Muscle layer of duodenum (tissue), 2 donors: ENCODE data around the gene FEZ2.

Experiments
- H3K27ac ChIP-seq: one replicate; pipeline ENCODE4 v1.7.0; 2013; ENCODE audit warnings: mild to moderate bottlenecking, low read length
- H3K27me3 ChIP-seq: one replicate; pipeline ENCODE4 v1.7.0; 2013; ENCODE audit warnings: low read depth, mild to moderate bottlenecking, control low read depth, low read length
- H3K36me3 ChIP-seq, 2 donors: one replicate each; pipeline ENCODE4 v1.7.0; 2013; ENCODE audit warnings: low read length in 2 of 2, control low read depth in 1 of 2, mild to moderate bottlenecking in 1 of 2; ENCODE audit not compliant: insufficient read depth in 2 of 2, control insufficient read depth in 1 of 2
- H3K4me1 ChIP-seq, 2 donors: one replicate each; pipeline ENCODE4 v1.7.0; 2013; ENCODE audit warnings: low read length in 2 of 2, mild to moderate bottlenecking in 2 of 2, control low read depth in 1 of 2, moderate library complexity in 1 of 2; ENCODE audit not compliant: insufficient read depth in 2 of 2, control insufficient read depth in 1 of 2
- H3K4me3 ChIP-seq, 2 donors: one replicate each; pipeline ENCODE4 v1.7.0; 2013; ENCODE audit warnings: low read length in 2 of 2, low read depth in 1 of 2, mild to moderate bottlenecking in 1 of 2
- H3K9me3 ChIP-seq, 2 donors: one replicate each; pipeline ENCODE4 v1.7.0; 2013; ENCODE audit warnings: low read length in 2 of 2, control low read depth in 1 of 2, mild to moderate bottlenecking in 1 of 2; ENCODE audit not compliant: control insufficient read depth in 1 of 2
- donor health status: healthy.

Gene FEZ2

GRCh38 chr2:36541891-36542595, 55.9 kb downstream of the FEZ2 start:
- Histone ChIP-seq H3K9me3 (no peaks in the 10 kb centered on the region), H3K4me3 (no peak overlapping the region), H3K27me3 (no peaks in the 10 kb centered on the region), H3K27ac (no peak overlapping the region), H3K4me1 (peaks cover 0 to 6% of the 10 kb centered on the region in 2 donors), H3K36me3 (peaks cover 26 to 30% of the 10 kb centered on the region in 2 donors)

DNA sequence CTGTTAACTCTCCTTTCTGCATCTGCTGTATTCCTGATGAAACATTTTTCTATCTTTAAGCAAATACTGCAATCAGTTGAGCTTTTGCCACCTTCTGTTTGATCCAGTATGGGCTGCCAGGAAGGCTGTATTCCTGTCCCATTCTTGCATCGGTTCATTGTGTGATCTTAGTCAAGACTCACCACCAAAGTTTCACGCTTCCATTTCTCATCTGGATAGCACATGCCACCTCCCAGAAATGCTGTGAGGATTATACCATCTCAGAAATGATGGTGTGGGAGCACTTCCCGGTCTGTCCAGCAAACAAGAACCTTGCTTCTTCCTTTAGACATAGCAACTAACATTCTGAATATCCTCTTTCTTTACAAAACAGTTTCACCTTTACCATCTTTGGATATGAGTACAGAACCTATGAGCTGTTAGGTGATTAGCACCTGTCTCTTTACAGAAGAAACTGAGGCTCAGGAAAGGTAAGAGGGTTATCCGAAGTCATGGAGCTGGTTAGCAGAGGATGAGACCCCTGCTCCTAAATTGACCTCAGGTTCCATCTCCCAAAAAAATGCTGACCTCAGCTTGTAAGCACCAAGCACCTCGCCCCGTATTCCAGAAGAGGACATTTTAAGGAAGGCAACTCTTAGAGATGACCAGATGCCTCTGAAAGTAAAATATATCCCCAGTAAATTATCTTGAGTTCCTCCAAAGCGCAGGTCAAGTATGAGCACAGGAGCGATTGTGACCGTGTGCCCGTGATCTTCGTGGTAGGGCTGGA, 56.8 kb downstream of the FEZ2 start:
- Histone ChIP-seq H3K27ac (no peak overlapping the region), H3K9me3 (no peaks in the 10 kb centered on the region), H3K4me1 (peaks cover 0 to 6% of the 10 kb centered on the region in 2 donors), H3K36me3 (peaks cover 25 to 28% of the 10 kb centered on the region in 2 donors), H3K27me3 (no peaks in the 10 kb centered on the region), H3K4me3 (no peak overlapping the region)

DNA sequence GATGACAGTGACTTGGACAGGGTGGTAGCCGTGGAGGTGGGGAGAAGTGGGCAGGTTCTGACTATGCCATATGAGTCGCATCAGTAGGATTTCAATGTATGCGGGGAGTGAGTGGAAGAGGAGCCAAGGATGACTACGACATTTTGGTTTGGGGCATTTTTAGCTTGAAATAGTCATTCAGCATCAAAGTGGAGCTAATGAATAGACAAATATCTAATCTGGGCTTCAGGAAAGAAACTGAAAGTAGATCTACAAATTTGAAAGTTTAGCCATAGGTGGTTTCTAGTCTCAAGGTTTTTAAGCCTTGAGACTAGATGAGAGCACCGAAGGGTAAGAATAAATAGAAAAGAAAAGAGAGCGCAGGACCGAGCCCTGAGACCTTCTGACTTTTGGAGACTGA, 58.3 kb downstream of the FEZ2 start:
- no peak overlapping the region for H3K4me3 ChIP-seq
- H3K27me3 ChIP-seq, result no peaks in the 10 kb centered on the region
- no peaks in the 10 kb centered on the region for H3K9me3 ChIP-seq
- H3K36me3 ChIP-seq, result peaks cover 16 to 19% of the 10 kb centered on the region in 2 donors
- no peak overlapping the region for H3K27ac ChIP-seq
- peaks cover 0 to 6% of the 10 kb centered on the region in 2 donors for H3K4me1 ChIP-seq

DNA sequence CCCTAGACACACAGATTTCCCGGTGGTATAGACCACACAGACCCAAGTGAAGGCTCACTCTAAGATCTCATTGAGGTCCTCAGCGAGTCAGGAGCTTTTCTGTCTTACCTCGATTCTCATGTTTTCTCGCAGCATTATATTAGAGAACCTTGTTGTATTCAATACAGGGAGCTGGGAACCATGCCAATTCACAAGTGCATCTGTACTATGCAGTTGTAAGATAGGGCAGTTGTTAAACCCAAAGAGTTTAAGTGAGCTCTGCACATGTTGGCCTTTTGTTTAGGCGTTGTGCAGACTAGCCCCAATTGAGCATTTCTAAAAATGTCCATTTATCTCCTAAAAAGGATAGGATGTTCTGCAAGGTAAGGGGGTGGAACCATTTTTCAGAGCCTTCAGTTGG, 59.6 kb downstream of the FEZ2 start:
- no peaks in the 10 kb centered on the region for H3K9me3 ChIP-seq
- H3K36me3 ChIP-seq, result peaks cover 13 to 14% of the 10 kb centered on the region in 2 donors
- peaks cover 0 to 6% of the 10 kb centered on the region in 2 donors for H3K4me1 ChIP-seq
- H3K27ac ChIP-seq, result no peak overlapping the region
- no peak overlapping the region for H3K4me3 ChIP-seq
- H3K27me3 ChIP-seq, result no peaks in the 10 kb centered on the region

- Histone ChIP-seq H3K4me3 (no peak overlapping the region), H3K4me1 (peaks cover 0 to 6% of the 10 kb centered on the region in 2 donors), H3K9me3 (no peaks in the 10 kb centered on the region), H3K27me3 (no peaks in the 10 kb centered on the region), H3K27ac (no peak overlapping the region), H3K36me3 (peaks cover 19 to 20% of the 10 kb centered on the region in 2 donors)
These were observed 61.2 kb downstream of the FEZ2 start for GRCh38 chr2:36536776-36537175.

GRCh38 chr2:36535099-36535498, 62.9 kb downstream of the FEZ2 start:
- Histone ChIP-seq H3K27me3 (no peaks in the 10 kb centered on the region), H3K4me3 (no peak overlapping the region), H3K27ac (no peak overlapping the region), H3K9me3 (no peaks in the 10 kb centered on the region), H3K4me1 (peaks cover 0 to 6% of the 10 kb centered on the region in 2 donors), H3K36me3 (peaks cover 11 to 14% of the 10 kb centered on the region in 2 donors)

DNA sequence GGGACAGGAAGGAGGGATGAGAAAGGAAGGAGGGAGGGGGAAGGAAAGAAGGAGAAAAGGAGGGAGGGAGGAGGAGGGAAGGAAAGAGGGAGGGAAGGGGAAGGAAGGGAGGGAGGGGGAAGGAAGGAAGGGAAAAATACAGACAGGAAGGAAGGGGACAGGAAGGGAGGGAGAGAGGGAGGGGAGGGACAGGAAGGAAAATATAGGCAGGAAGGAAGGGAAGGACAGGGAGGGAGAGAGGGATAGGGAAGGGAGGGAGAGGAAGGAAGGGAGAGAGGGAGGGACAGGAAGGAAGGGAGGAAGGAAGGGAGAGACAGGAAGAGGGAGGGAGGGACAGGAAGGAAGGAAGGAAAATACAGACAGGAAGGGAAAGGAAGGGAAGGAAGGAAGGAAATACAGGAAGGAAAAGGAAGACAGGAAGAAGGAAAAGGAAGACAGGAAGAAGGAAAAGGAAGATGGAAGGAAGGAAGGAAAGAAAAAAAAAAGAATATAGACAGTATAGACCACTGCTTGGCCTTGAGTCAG, 63.6 kb downstream of the FEZ2 start:
- H3K4me3 ChIP-seq, result no peak overlapping the region
- H3K4me1 ChIP-seq, result peaks cover 0 to 6% of the 10 kb centered on the region in 2 donors
- H3K36me3 ChIP-seq, result peaks cover 11 to 14% of the 10 kb centered on the region in 2 donors
- H3K27ac ChIP-seq, result no peak overlapping the region
- no peaks in the 10 kb centered on the region for H3K9me3 ChIP-seq
- H3K27me3 ChIP-seq, result no peaks in the 10 kb centered on the region

DNA sequence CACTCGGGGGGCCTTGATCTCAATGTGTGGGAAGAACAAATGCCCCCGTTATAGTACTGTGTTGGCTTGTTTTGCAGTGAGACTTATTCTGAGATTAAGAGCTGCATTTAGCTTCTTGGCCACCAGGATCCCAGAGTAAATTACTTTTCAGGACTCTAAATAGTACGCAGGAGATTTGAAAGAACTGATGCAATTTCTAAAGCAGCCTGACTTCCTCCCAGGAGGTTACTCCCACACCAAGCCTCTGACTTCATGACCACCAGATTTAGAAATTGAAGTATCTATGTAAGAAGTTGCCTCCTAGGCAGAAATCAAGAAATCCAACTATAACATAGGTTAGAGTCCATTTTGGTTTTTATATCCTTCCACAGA, 67.0 kb downstream of the FEZ2 start:
- Histone ChIP-seq H3K27ac (no peak overlapping the region), H3K9me3 (no peaks in the 10 kb centered on the region), H3K4me1 (no peaks in the 10 kb centered on the region), H3K27me3 (no peaks in the 10 kb centered on the region), H3K4me3 (no peak overlapping the region), H3K36me3 (peaks cover 7 to 9% of the 10 kb centered on the region in 2 donors)

DNA sequence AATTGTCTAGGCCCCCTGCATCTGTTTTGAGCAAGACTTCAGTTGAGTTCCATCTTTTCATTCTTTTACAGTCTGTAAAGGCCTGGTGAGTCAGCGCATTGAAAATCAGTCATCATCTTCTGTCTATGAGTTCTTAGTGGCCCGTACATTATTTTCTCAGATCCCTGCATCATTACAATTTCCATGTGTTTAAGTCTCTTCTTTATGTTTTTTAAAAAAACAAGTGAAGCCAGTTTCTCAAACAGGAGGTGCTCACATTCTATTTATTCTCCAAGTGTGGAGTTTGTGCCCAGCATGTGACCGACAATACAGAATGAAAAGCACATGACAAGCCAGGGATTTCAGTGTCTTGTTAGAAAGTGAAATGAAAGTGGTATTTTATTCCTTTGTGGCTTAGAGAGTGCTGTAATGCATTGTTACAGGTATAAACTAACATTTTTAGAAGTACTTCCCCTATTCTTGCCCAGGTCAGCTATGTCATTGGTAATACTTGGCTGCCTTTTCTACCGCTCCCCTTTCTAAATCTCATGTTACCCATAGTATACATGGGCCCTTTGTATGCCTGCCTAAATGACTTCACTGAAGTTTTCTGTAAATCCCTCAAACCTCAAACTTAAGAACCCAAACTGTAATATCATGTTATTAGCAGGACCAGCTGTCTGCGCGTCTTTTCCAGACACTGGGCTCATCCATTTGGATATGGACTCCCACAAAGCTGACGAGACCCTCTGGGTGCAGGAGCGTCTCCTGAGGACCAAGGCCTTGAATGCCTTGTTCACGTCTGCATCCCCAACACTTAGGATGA, 67.6 kb downstream of the FEZ2 start:
- H3K4me1 ChIP-seq, result no peaks in the 10 kb centered on the region
- no peak overlapping the region for H3K4me3 ChIP-seq
- no peak overlapping the region for H3K27ac ChIP-seq
- H3K36me3 ChIP-seq, result peaks cover 7 to 9% of the 10 kb centered on the region in 2 donors
- H3K27me3 ChIP-seq, result no peaks in the 10 kb centered on the region
- H3K9me3 ChIP-seq, result no peaks in the 10 kb centered on the region

DNA sequence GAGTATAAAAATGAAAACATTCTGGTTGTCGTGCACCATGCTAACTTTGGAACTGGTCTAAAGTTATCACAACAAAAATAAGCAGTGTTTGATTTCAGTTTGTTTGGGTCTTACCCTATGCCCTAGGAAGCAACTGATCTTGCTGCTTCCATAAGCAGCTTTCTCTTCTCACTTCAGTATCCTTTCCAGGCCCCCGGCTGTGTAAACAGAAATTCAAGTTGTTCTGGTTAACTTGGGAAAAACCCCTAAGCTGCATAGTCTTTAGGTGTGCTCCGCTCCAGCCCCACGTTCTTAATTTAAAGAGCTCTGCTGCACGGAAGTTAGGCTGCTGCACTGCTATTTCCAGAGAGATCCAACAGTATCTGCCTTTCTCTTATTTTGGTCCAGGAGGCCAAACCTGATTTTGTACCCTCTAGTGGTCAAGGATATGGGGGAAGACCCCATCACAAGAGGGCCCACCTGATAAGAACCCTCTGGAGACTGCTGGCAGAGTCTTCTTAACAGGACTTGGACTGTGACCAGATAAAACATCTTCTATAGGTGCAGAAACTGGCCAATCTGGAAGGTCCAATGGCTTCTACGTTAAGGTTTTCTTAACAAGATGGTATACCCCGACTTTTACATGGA, 69.1 kb downstream of the FEZ2 start:
- Histone ChIP-seq H3K4me3 (no peak overlapping the region), H3K27me3 (no peaks in the 10 kb centered on the region), H3K36me3 (peaks cover 7 to 13% of the 10 kb centered on the region in 2 donors), H3K4me1 (no peaks in the 10 kb centered on the region), H3K27ac (no peak overlapping the region), H3K9me3 (no peaks in the 10 kb centered on the region)
